ENCODE results near the gene RIMBP2.

GRCh38 chr12:130555221-130555620 lies 160.9 kb downstream of the RIMBP2 start:
- no peak for TF ChIP-seq POLR2A (IDR thresholded peaks at IDR 0.05)
- TF ChIP-seq CTCF (IDR thresholded peaks at IDR 0.05): no peak

Measured in uterus (tissue), 2 donors.